NCI-H2107 (cell line): ENCODE results near the gene STYXL2.

Experiments used
- DNase-seq: peaks from one replicate; lab custom pipeline; 2025; lab: John Stamatoyannopoulos, UW

Gene STYXL2

DNA sequence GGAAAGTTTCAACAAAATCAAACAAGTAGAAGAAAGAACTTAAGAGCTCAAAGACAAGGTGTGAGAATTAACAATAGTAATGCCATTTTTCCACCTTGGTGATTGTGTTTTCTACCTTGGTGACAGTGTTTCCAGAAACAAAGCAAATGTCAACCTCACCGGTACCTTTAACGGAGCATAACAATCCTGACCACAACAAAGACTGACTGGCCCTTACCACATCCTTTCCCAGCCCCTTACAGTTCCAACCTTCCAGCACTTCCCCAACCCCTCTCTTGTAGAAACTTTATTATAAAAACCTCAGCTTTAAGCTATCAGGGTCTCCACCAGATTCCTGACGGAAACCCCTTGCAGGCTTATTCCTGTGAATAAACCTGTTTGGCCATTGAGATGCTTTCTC lies 16.7 kb downstream of the STYXL2 start:
- no peak for DNase-seq

DNA sequence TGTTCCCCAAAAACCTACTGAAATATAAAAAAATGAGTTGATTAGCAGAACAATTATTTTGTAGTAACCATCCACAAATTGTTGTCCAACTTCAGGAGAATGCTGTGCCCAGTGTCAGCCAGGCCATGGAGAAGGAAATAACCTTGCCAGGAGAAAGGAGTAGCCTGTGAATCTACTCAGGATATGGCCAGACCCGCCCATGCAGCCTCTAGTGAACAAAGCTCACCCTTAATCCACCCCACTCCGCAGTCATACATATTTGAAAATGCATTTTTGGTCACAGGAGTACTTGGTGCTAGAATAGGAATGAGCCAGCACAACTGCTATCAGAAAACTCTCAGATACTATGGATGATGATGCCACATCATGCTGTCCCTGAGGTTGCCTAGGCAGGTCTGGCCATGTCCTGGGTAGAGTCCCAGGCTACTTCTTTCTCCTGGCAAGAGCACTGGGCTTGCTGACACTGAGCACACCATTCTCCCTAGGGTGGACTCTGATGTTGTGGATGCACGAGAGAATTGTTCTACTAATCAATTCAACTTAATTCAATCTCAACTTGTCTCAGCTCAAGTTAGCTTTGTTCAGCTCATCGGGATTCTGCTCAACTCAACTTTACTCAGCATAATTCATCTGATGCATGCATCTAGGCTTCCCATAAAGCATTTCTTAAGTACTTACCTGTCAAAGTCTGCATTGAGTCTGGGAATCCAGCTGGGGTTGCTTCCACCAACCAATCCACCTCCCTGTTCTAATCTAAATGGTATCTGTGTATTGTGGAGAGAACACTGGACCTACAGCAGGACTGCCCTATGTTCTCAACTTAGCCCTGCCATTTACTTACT lies 18.2 kb downstream of the STYXL2 start:
- DNase-seq, result no peak

DNA sequence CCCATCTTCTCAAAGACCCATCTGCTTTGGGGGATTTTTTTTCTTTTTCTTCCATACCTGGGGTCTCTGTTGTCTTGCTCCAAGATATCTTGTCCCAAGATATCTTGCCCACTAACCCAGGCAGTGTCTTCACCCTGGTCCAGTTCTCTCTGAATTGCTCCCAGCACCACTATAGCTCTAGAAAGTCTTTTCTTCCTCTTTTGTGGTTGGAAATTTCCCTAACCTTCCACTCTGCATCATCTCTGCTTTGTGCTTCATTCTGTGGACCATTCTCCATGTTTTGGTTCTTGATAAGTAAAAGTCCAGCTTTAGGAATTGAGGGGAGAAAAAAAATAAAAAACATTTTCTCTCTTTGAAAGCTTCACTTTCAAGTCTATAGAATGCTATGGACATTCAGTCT lies 20.9 kb downstream of the STYXL2 start:
- no peak for DNase-seq

DNA sequence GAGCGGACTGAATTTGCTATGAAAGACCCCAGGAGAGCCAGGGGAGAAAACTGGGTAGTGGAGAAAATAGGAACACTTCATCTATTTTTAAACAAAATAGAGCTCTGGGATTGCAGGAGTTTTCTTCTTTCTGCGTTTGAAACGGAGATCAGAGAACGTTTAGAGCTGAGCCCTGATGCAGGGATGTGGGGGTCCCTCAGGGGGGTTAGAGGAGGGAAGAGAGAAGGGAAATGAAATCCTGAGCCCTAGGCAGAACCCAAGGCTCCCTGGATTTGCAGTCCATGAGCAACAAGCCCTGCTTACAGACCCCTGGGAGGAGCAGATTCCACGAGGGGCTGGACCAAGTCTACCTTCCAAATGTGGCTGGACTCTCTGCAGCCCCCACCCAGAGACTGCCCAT lies 21.8 kb downstream of the STYXL2 start:
- DNase-seq, result no peak

DNA sequence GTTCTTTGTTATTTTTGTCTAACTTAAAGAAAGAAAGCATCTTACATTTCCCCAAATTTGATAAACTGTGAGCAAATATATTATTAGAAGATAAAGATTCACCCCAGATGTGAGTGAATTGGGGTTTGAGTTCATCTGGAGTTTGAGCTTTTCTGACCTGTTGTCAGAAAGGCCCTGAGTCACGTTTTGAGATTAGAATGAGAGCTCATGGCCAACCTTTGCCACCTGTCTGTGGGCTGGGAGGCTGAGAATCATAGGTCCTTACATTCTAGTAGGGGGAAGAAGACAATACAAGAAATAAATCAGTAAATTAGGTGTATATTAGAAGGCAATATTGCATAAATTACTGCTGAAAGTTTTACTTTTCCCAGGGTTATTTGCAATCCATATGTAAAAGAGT lies 22.3 kb downstream of the STYXL2 start:
- no peak for DNase-seq

DNA sequence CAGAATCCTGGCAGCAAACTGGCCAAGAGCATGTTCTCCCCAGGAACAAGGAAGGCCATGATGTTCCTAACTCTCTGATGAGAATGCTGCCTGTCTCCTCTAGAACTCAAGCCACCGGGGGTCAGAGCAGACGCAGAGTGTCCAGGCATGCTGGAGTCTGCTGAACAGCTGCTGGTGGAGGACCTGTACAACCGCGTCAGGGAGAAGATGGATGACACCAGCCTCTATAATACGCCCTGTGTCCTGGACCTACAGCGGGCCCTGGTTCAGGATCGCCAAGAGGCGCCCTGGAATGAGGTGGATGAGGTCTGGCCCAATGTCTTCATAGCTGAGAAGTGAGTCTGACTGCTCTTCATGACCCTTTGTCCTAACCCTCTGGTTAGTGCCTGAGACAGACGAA lies 23.4 kb downstream of the STYXL2 start:
- no peak for DNase-seq

DNA sequence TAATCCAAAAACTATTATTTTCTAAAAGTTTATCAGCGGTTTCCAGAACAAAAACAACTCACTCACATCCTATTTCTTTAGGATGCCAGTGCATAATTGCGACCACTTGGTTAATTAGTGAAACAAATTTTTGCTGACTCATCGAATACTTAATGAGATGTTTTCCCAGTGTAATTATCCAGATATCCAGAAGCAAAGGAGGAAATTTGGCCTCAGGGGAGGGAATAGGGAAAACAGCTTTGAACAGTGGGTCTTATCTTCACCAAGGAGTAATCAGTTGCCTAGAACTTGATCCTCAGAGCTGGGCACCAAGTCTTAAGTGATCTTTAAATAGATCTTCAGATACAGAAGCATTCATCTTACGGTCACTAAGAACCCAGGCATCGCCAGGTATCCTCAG lies 24.3 kb downstream of the STYXL2 start:
- DNase-seq, result no peak

DNA sequence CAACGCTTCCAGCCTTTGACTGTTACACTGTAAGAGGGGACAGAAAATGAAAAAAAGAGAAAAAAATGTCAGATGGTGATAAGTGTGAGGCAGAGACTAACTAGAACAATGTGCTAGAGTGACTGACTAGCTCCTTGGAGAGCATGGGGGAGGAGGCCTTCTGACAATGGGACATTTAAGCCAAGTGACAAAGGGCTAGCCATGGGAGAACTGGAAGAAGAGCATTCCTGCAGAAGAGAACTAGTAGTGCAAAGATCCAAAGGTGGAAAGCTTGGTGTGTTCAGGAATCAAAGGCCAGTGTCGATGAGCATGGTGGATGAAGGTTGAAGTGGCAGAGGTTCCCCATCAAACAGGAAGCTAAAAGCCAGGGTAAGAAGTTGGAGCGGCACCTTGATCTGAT lies 25.8 kb downstream of the STYXL2 start:
- DNase-seq, result no peak

DNA sequence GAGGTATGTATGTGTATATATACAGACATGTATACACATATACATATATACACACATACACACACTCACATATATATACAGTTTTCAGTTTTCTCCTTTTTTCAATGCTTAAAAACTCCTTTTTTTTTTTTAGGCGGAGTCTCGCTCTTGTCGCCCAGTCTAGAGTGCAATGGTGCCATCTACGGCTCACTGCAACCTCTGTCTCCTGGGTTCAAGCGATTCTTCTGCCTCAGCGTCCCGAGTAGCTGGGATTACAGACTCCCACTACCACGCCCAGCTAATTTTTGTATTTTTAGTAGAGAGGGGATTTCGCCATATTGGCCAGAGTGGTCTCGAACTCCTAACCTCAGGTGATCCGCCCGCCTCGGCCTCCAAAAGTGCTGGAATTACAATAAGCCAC lies 27.0 kb downstream of the STYXL2 start:
- DNase-seq, result no peak

DNA sequence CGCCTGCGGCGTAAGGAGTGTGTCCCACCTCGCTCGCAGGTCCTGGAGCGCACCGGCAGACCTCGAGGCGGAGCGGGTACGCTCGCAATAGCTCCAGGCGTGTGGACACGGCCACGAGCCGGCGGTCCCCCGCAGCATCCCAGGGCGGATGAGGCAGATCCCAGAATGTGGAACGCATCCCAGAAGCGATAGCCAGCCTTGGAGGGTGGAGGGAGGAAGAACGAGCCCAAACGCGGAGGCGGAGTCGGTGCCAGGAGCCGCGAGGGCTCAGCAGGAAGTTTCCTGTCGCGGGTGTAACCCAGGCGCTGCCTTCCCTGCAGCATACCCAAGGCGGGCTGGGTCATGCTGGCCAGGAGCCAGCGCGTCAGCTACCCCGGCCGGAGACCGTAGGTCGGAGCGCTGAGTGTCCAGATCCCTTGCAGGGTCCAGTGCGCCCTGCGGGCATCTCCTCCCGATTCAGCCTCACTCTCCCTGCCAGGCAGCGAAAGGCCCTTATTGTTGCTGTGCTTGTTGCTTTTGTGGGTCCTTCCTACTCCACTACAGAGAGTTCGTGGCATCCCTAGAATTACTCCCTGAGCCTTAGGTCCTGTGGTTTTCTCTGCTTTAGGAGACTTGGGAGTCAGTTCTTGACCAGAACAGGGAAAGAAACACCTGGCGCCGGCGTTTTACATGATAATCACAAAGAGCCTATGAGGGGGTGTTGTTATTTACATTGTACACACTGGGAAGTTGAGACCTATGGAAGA lies 27.7 kb downstream of the STYXL2 start:
- DNase-seq, result peak; percentile 17

DNA sequence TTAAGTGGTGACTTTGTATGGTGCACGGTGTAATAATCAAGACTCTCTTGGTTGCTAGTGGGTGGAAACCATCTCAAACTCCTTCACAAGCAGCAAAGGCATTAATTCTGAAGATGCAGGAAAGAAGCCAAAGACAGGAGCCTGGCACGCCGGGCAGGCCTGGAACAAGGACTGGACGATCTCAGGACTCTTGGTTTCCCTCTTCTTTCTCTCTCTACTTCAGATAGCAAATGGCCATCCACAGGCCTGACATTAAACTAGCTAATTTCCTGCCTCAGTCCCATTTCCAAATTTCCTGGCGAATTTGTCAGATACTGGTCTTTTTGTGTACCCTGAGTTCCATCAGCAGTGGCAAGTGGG lies 28.2 kb downstream of the STYXL2 start:
- DNase-seq, result no peak

DNA sequence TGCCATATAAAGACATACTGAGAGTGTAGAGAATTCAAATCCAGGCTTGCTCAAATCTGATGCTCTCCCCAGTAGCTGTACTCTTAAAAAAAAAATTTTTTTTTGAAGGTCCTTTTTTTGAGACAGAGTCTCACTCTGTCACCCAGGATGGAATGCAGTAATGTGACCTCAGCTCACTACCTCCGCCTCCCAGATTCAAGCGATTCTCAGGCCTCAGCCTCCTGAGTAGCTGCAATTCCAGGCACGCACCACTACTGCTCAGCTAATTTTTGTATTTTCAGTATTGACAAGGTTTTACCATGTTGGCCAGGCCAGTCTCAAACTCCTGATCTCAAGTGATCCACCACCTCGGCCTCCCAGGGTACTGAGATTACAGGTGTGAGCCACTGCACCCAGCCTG lies 28.7 kb downstream of the STYXL2 start:
- DNase-seq, result no peak

DNA sequence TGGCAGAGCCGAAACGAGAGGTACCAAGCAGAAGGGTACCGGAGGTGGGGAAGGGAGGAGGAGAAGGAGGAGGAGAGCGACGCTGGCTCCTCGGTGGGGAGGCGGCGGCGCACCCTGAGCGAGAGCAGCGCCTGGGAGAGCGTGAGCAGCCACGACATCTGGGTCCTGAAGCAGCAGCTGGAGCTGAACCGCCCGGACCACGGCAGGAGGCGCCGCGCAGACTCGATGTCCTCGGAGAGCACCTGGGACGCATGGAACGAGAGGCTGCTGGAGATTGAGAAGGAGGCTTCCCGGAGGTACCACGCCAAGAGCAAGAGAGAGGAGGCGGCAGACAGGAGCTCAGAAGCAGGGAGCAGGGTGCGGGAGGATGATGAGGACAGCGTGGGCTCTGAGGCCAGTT lies 32.4 kb downstream of the STYXL2 start:
- no peak for DNase-seq

DNA sequence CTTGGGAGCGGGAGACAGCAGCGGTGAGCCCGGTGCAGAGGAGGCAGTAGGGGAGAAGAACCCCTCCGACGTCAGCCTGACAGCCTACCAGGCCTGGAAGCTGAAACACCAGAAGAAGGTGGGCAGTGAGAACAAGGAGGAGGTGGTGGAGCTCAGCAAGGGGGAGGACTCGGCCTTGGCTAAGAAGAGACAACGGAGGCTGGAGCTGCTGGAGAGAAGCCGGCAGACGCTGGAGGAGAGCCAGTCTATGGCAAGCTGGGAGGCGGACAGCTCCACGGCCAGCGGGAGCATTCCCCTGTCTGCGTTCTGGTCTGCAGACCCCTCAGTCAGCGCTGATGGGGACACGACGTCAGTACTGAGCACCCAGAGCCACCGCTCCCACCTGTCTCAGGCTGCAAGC lies 32.9 kb downstream of the STYXL2 start:
- no peak for DNase-seq

DNA sequence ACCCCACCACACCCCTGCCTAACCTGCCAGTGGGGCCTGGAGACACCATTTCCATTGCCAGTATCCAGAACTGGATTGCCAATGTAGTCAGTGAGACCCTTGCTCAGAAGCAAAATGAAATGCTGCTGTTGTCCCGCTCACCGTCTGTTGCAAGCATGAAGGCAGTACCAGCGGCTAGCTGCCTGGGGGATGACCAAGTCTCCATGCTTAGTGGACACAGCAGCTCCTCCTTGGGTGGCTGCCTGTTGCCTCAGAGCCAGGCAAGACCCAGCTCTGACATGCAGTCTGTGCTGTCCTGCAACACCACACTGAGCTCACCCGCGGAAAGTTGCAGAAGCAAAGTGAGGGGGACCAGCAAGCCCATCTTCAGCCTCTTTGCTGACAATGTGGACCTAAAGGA lies 33.4 kb downstream of the STYXL2 start:
- DNase-seq, result no peak

DNA sequence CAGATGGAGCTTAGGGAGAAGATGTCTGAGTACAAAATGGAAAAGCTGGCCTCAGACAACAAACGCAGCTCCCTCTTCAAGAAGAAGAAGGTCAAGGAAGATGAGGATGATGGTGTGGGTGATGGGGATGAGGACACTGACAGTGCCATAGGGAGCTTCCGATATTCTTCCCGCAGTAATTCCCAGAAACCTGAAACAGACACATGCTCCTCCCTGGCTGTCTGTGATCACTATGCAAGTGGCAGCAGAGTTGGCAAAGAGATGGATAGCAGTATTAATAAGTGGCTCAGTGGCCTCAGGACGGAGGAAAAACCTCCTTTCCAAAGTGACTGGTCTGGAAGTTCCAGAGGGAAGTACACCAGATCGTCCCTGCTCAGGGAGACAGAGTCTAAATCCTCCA lies 33.8 kb downstream of the STYXL2 start:
- DNase-seq, result no peak

DNA sequence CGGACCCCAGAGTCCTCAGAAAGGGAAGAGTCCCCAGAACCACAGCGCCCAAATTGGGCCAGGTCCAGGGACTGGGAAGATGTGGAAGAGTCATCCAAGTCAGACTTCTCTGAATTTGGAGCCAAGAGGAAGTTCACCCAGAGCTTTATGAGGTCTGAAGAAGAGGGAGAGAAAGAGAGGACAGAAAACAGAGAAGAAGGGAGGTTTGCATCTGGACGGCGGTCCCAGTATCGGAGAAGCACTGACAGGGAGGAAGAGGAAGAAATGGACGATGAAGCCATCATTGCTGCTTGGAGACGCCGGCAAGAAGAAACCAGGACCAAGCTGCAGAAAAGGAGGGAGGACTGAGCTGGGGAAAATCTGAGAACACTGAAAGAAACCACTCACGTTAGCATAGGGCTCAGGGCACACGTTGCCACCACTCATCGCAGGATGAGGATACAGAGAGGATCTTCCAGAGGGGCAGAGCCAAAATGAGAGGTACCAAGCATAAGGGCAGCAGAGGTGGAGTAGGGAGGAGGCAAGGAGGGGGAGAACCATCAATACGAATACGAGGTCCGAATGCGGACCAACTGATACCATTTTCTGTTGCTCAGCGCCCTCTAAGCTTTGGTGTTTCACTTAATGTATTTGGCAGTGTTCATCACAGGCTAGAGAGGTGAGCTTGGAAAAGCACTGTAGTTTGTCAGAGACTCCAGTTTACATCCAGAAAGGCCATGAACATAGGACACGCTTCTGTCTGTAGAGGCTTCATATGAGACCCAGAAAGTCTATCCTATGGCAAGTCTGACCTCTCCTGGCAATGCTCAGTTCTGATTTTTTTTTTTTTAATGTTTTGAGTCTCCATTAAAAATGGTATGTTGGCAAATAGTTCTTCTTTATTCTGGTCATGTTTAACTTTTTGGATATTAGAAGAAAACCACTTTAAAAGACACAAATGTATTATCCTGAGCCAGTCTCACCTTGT lies 34.7 kb downstream of the STYXL2 start:
- no peak for DNase-seq

DNA sequence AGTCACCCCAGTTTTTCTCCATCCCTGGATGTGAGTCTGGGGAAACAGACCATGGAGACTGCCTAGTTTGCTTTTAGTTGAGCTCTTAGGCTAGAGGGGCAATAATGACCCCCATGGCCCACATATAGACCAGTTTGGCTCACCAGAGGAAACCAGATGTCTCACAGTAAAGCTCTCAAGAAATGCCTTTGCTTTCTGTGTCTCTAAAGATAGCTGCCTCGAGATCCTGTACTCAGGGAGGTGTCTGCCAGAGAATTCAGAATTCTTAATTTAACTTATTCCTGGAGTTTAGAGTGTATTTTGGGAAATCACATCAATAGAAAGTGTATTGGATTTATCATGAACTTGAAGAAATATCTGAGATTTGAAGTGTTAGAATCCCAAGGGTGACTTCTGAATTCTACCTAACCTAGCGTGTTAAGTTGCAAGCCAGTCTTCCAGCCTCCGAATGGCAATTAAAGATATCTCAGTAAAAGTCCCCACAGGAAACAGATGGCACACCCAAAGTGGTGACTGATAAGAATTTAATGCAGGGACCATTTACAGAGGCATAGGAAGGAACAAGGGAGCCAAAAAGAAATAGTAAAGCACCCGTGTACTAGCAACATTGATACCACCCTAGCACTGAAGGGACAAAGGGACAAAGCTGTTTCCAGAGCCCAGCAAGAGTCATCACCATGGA lies 37.1 kb downstream of the STYXL2 start:
- no peak for DNase-seq

DNA sequence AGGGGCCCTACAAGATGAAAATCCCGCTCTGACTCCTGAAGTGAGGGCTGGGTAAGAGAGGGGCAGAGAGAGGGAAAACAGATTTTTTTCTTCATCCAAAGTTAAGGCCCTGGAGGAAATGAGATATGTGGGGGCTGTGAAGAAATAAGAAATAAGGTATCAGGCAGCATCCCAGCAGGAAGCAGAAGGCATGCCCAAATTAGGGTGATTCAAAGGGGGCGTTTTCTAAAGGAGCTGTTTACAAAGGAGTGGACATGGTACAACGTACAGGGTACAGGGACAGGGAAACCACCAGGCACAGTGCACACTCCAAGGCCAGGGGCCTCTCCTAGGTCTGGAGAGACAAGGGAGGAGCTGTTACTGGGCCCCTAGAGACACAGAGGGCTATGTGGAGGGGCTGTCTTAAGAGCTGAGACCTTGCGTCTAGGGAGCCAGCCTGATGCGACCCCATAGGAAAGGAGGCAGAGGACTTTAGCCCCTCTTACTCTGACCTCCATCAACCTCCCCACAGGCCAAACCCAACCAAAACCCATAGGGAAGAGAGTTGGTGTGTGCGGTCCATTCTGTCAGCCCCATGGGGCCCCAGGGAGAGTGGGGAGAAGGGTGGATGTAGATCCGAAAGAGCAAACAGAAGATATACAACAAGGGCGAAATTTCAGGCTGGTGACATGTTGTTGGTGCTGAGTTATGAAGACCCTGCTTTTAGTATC lies 38.6 kb downstream of the STYXL2 start:
- DNase-seq, result no peak

DNA sequence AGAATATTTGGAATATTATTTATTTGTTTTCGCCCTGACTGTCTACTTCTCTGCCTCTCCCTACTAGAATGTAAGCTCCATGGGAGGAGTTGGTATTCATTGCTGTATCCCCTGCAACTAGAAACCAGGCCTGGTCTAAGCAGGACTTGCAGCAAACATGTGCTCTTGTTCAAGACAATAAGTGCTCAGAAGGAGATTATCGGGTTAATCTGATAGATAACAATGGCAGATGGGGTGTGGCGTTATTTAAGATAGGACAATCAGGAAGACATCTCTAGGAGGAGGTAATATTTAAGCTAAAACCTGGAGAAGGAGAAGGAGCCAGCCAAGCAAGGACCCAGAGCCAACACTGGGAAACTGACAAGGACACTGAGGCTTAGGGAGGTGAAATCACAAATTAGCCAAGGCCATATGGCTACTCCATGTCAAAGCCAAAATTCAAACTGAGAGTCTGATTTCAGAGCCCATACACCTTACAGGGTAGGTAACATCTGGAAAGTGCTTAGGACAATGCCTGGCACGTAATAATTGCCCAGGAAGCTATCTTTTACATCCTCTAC lies 41.5 kb downstream of the STYXL2 start:
- DNase-seq, result no peak

DNA sequence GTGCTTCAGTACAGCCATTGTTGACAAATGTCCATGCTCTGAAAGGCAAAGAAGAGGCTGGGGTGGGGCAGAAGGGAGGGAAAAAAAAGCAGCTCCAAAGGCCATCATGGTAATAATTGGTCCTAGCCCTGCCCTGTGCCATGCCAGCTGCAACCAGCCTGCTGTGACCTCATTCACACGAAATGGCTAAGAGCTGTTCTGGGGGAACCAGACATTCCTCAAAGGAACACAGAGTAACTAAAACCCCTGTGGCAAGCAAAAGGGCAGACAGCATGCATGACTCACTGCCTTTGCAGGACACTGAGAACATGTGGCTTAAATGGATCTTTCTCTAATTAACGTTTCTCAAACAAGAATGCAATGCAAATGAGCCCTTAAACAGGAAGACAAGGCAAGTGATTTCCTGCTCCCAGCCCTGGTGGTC lies 42.3 kb downstream of the STYXL2 start:
- DNase-seq, result no peak
